NB4 (cell line): ENCODE measurements around the gene B3GLCT.

Source experiments
- DNase-seq: peaks from one replicate; pipeline ENCODE4 v3.0.0; 2010; ENCODE audit warnings: low read depth
- H3K4me3 ChIP-seq: one replicate; pipeline ENCODE4 v1.5.1; 2011; ENCODE audit warnings: mild to moderate bottlenecking, low read depth, low read length, moderate library complexity
- CTCF ChIP-seq: IDR thresholded peaks from one replicate; pipeline ENCODE4 v1.5.1; 2012; ENCODE audit warnings: low read depth, low read length
- MAX ChIP-seq: IDR thresholded peaks from 2 replicates; pipeline ENCODE4 v1.6.1; 2011; ENCODE audit warnings: low read depth, low read length
- MYC ChIP-seq: IDR thresholded peaks from 2 replicates; pipeline ENCODE4 v1.6.1; 2011; ENCODE audit warnings: low read depth, low read length
- POLR2A ChIP-seq: IDR thresholded peaks from 2 replicates; pipeline ENCODE4 v1.6.1; 2011; ENCODE audit warnings: mild to moderate bottlenecking; ENCODE audit not compliant: insufficient read length; ENCODE audit errors: extremely low read depth

B3GLCT gene

GRCh38 chr13:31310786-31311185, 111.0 kb downstream of the B3GLCT start:
- no peak for TF ChIP-seq MYC
- no peak for TF ChIP-seq MAX
- no peak for TF ChIP-seq CTCF
- no peak for TF ChIP-seq POLR2A
- DNase-seq = no peak
- H3K4me3 ChIP-seq = no peak overlapping the region

- DNase-seq = no peak
- TF ChIP-seq CTCF = no peak
- no peak for TF ChIP-seq MAX
- no peak for TF ChIP-seq POLR2A
- no peak for TF ChIP-seq MYC
- H3K4me3 ChIP-seq = no peak overlapping the region
Observed at GRCh38 chr13:31311921-31312320, 112.1 kb downstream of the B3GLCT start.

- H3K4me3 ChIP-seq = no peak overlapping the region
- TF ChIP-seq POLR2A (no peak), CTCF (no peak)
- DNase-seq = no peak
Observed at GRCh38 chr13:31314961-31315360, 115.2 kb downstream of the B3GLCT start.

GRCh38 chr13:31320946-31321345, 121.2 kb downstream of the B3GLCT start:
- TF ChIP-seq CTCF = no peak
- no peak for TF ChIP-seq MYC
- TF ChIP-seq POLR2A = no peak
- TF ChIP-seq MAX = no peak
- DNase-seq = no peak
- no peak overlapping the region for H3K4me3 ChIP-seq

GRCh38 chr13:31321457-31321856, 121.7 kb downstream of the B3GLCT start:
- TF ChIP-seq MAX (no peak), POLR2A (no peak)
- H3K4me3 ChIP-seq = no peak overlapping the region
- no peak for DNase-seq

- TF ChIP-seq MAX (no peak), POLR2A (no peak), CTCF (no peak), MYC (no peak)
- DNase-seq = peak; percentile 27
- H3K4me3 ChIP-seq = no peak overlapping the region
Observed at GRCh38 chr13:31322026-31322425, 122.3 kb downstream of the B3GLCT start.
